HEK293 (cell line): Measurements from ENCODE around the gene STX3.
A peak's percentile ranks its signal among the peaks of the same experiment; 100 is the strongest.

Source experiments
- CTCF ChIA-PET: fragments of 350-600 bp; formaldehyde crosslinking; extraction: SDS; loops from one replicate; lab custom pipeline; 2021; ENCODE audit warnings: antibody characterized with exemption; lab: Yijun Ruan, JAX
- POLR2A ChIA-PET: fragments of 300-600 bp; formaldehyde crosslinking; extraction: SDS; loops from one replicate; lab custom pipeline; 2020; ENCODE audit warnings: antibody characterized with exemption, inconsistent platforms; lab: Yijun Ruan, JAX
- H3K27ac ChIP-seq: fragments of 200-500 bp; sonication (Bioruptor generic); 2 replicates; pipeline ENCODE4 v1.5.1; 2014; ENCODE audit warnings: low read depth, low read length, control low read depth, inconsistent platforms; ENCODE audit errors: extremely low read depth
- H3K36me3 ChIP-seq, 2 experiments: fragments of 200-500 bp in 1 of 2; sonication (Bioruptor generic) in 1 of 2; 1 replicate in 1 of 2; 2 replicates in 1 of 2; pipeline ENCODE4 v1.5.1; 2014 to 2017; ENCODE audit warnings: inconsistent platforms in 2 of 2, low read length in 2 of 2; ENCODE audit not compliant: control insufficient read depth in 2 of 2, insufficient read depth in 1 of 2
- H3K4me1 ChIP-seq: fragments of 200-500 bp; sonication (Bioruptor generic); 2 replicates; pipeline ENCODE4 v1.5.1; 2014; ENCODE audit warnings: mild to moderate bottlenecking, low read length, inconsistent platforms; ENCODE audit not compliant: control insufficient read depth, insufficient read depth
- H3K4me3 ChIP-seq: 2 replicates; pipeline ENCODE4 v1.5.1; 2011; ENCODE audit warnings: low read depth, mild to moderate bottlenecking, control low read depth, low read length, moderate library complexity
- H3K9me3 ChIP-seq: fragments of 200-500 bp; sonication (Bioruptor generic); 2 replicates; pipeline ENCODE4 v1.5.1; 2014; ENCODE audit warnings: low read depth, low read length, inconsistent platforms; ENCODE audit not compliant: control insufficient read depth, insufficient read depth
- KLF10 ChIP-seq: fragments of 450-650 bp; IDR thresholded peaks from 2 replicates; pipeline ENCODE4 v1.5.1; 2018; ENCODE audit warnings: missing biosample characterization, mild to moderate bottlenecking, missing genetic modification characterization
- KLF9 ChIP-seq: fragments of 450-650 bp; formaldehyde crosslinking; IDR thresholded peaks from 2 replicates; pipeline ENCODE4 v1.5.1; 2016; ENCODE audit warnings: missing biosample characterization, missing genetic modification characterization, low read depth
- OSR2 ChIP-seq: fragments of 450-650 bp; formaldehyde crosslinking; IDR thresholded peaks from 2 replicates; pipeline ENCODE4 v1.5.1; 2016; ENCODE audit warnings: missing biosample characterization, missing genetic modification characterization
- OVOL3 ChIP-seq: fragments of 450-650 bp; formaldehyde crosslinking; IDR thresholded peaks from 2 replicates; pipeline ENCODE4 v1.5.1; 2016; ENCODE audit warnings: missing biosample characterization, missing genetic modification characterization
- PATZ1 ChIP-seq: fragments of 450-650 bp; formaldehyde crosslinking; IDR thresholded peaks from 2 replicates; pipeline ENCODE4 v1.5.1; 2016; ENCODE audit warnings: missing biosample characterization, missing genetic modification characterization
- PRDM1 ChIP-seq: fragments of 450-650 bp; formaldehyde crosslinking; IDR thresholded peaks from 2 replicates; pipeline ENCODE4; 2016; ENCODE audit warnings: missing biosample characterization, missing genetic modification characterization
- PRDM10 ChIP-seq: fragments of 450-650 bp; formaldehyde crosslinking; IDR thresholded peaks from 2 replicates; pipeline ENCODE4 v1.5.1; 2016; ENCODE audit warnings: missing biosample characterization, missing genetic modification characterization
- PRDM4 ChIP-seq: fragments of 450-650 bp; formaldehyde crosslinking; IDR thresholded peaks from 2 replicates; pipeline ENCODE4 v1.5.1; 2017; ENCODE audit warnings: missing biosample characterization, missing genetic modification characterization
- SP2 ChIP-seq: fragments of 450-650 bp; formaldehyde crosslinking; IDR thresholded peaks from 2 replicates; pipeline ENCODE4 v1.5.1; 2016; ENCODE audit warnings: missing biosample characterization, missing genetic modification characterization
- ZBTB11 ChIP-seq: fragments of 450-650 bp; formaldehyde crosslinking; conservative IDR thresholded peaks from 2 replicates; pipeline ENCODE4 v1.5.1; 2016; ENCODE audit warnings: low read depth, missing biosample characterization, missing genetic modification characterization
- ZBTB17 ChIP-seq: fragments of 450-650 bp; formaldehyde crosslinking; IDR thresholded peaks from 2 replicates; pipeline ENCODE4 v1.5.1; 2016; ENCODE audit warnings: missing biosample characterization, missing genetic modification characterization
- ZBTB49 ChIP-seq: fragments of 450-650 bp; formaldehyde crosslinking; IDR thresholded peaks from 2 replicates; pipeline ENCODE4 v1.5.1; 2016; ENCODE audit warnings: missing biosample characterization, missing genetic modification characterization, low read depth
- ZNF16 ChIP-seq: fragments of 450-650 bp; formaldehyde crosslinking; IDR thresholded peaks from 2 replicates; pipeline ENCODE4 v1.5.1; 2016; ENCODE audit warnings: low read depth, missing biosample characterization, missing genetic modification characterization
- ZNF335 ChIP-seq: fragments of 450-650 bp; formaldehyde crosslinking; conservative IDR thresholded peaks from 2 replicates; pipeline ENCODE4 v1.5.1; 2016; ENCODE audit warnings: missing biosample characterization, missing genetic modification characterization
- ZNF354C ChIP-seq: fragments of 450-650 bp; formaldehyde crosslinking; IDR thresholded peaks from 2 replicates; pipeline ENCODE4 v1.5.1; 2016; ENCODE audit warnings: missing biosample characterization, missing genetic modification characterization, low read depth, borderline replicate concordance
- ZNF514 ChIP-seq: fragments of 450-650 bp; formaldehyde crosslinking; IDR thresholded peaks from 2 replicates; pipeline ENCODE4 v1.5.1; 2016; ENCODE audit warnings: missing biosample characterization, missing genetic modification characterization
- ZNF521 ChIP-seq: fragments of 450-650 bp; formaldehyde crosslinking; IDR thresholded peaks from 2 replicates; pipeline ENCODE4 v1.5.1; 2017; ENCODE audit warnings: missing biosample characterization, mild to moderate bottlenecking, missing genetic modification characterization
- ZNF624 ChIP-seq: fragments of 450-650 bp; formaldehyde crosslinking; IDR thresholded peaks from 2 replicates; pipeline ENCODE4 v1.5.1; 2017; ENCODE audit warnings: missing biosample characterization, missing genetic modification characterization
- ZNF629 ChIP-seq: fragments of 450-650 bp; formaldehyde crosslinking; IDR thresholded peaks from 2 replicates; pipeline ENCODE4 v1.5.1; 2017; ENCODE audit warnings: missing biosample characterization, missing genetic modification characterization
- ZNF677 ChIP-seq: fragments of 450-650 bp; IDR thresholded peaks from 2 replicates; pipeline ENCODE4 v1.5.0; 2018; ENCODE audit warnings: missing biosample characterization, mild to moderate bottlenecking, missing genetic modification characterization, moderate library complexity
- ZXDB ChIP-seq: fragments of 450-650 bp; formaldehyde crosslinking; IDR thresholded peaks from 2 replicates; pipeline ENCODE4 v1.5.1; 2016; ENCODE audit warnings: missing biosample characterization, missing genetic modification characterization

The STX3 gene

GRCh38 chr11:59754859-59755700 is at the start of gene STX3:
TSS of gene STX3 (plus strand) at chr11:59755376. CDS start at chr11:59755606, 230 bp downstream.
- CTCF ChIA-PET: interaction anchor here (0.5 to 6.9 kb wide), 14 partner anchors 12 to 1231 kb away, joined by 3 to 110 read pairs (median 4); partner anchors contain the start of gene MRPL16
- no peaks in the 10 kb centered on the region for H3K4me1 ChIP-seq
- peaks cover 0 to 3% of the 10 kb centered on the region in 2 experiments; a peak in 1 of 3 replicates for H3K36me3 ChIP-seq
- no peaks in the 10 kb centered on the region for H3K9me3 ChIP-seq
- POLR2A ChIA-PET: interaction anchor here (0.6 to 2.7 kb wide), 14 partner anchors 10 to 849 kb away, joined by 3 to 28 read pairs (median 6); partner anchors contain the start of genes MRPL16, OSBP and PATL1
- H3K27ac ChIP-seq: peak within 1 kb of the TSS; percentile 67; the same call in 1 of the 2 replicates
- H3K4me3 ChIP-seq: peak within 1 kb of the TSS; percentile 82
- TF ChIP-seq ZBTB17 (tag by site-specific recombination): peak; percentile 50
- peak; percentile 42 for TF ChIP-seq SP2 (tag by site-specific recombination)
- TF ChIP-seq OSR2 (tag by site-specific recombination): peak; percentile 31
- no peak; the same call in none of the 2 replicates for TF ChIP-seq KLF9 (tag by site-specific recombination)
- peak; percentile 3; the same call in 1 of the 2 replicates for TF ChIP-seq ZNF335 (tag by site-specific recombination)
- 0 out of 2 replicates have a peak, but pooled peaks have one; percentile 25 for TF ChIP-seq ZNF677 (tag by site-specific recombination)
- TF ChIP-seq ZBTB49 (tag by site-specific recombination): no peak
- peak; percentile 56; the same call in 1 of the 2 replicates for TF ChIP-seq PRDM1 (tag by site-specific recombination)
- TF ChIP-seq ZNF629 (tag by site-specific recombination): 0 out of 2 replicates have a peak, but pooled peaks have one; percentile 11
- TF ChIP-seq ZNF514 (tag by site-specific recombination): no peak
- TF ChIP-seq ZNF521 (tag by site-specific recombination): no peak
- TF ChIP-seq ZXDB (tag by site-specific recombination): peak; percentile 12; the same call in 1 of the 2 replicates
- TF ChIP-seq PATZ1 (tag by site-specific recombination): 0 out of 2 replicates have a peak, but pooled peaks have one; percentile 28
- 0 out of 2 replicates have a peak, but pooled peaks have one; percentile 16 for TF ChIP-seq OVOL3 (tag by site-specific recombination)
- TF ChIP-seq ZNF16 (tag by site-specific recombination): no peak
- TF ChIP-seq ZBTB11 (tag by site-specific recombination): peak; percentile 42; the same call in 1 of the 2 replicates
- TF ChIP-seq ZNF624 (tag by site-specific recombination): no peak
- TF ChIP-seq PRDM10: no peak; the same call in 1 of the 2 replicates
- peak; percentile 54; the same call in 1 of the 2 replicates for TF ChIP-seq PRDM4 (tag by site-specific recombination)
- peak; percentile 84 for TF ChIP-seq KLF10
- TF ChIP-seq ZNF354C (tag by site-specific recombination): no peak
